Skeletal muscle cell (primary cell): ENCODE measurements around the gene FEV.

Experiments
- DNase-seq: peaks from one replicate; pipeline ENCODE4 v3.0.0-alpha.2; 2010; ENCODE audit warnings: low read depth
- H3K4me3 ChIP-seq: 2 replicates; pipeline ENCODE4 v1.5.1; 2011; ENCODE audit warnings: low read depth, mild to moderate bottlenecking, control low read depth, low read length, moderate library complexity

Gene FEV

DNA sequence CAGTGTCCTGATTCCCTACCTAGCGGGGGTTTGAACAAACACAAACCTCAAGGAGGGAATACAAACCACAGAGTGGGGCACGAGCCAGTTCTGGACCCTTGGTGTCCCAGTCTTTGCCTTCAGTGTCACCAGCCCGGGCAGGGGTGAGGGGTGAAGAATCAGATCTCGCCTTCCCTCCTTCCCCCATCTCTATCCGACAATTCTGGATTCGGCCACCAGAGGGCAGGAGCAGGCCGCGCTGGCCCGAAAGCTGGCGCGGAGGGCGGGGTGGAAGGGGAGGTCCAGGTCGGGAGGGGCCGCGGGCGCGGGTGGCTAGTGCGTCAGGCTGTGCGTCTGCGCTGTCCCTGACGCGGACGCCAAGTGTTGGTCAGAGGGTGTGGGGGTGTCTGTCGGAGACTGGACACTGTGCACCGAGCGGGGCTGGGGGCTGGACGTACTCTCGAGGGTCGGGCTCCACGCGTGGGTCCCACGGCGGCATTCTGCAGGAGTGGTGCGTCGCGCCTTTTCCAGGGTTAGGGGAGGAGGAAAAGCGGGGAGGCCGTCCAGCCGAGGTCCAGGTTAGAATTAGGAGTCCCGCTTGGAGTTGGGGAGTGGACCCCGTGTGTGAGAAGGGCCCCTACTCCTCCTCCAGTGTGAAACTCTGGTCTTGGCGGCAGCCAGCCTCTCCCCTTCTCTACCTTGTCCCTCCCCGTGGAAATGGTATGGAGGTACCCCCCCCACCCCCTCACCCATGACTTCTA lies 11.2 kb upstream of the FEV start:
- H3K4me3 ChIP-seq, result peak overlapping the region; percentile 41
- peak; percentile 41 for DNase-seq

DNA sequence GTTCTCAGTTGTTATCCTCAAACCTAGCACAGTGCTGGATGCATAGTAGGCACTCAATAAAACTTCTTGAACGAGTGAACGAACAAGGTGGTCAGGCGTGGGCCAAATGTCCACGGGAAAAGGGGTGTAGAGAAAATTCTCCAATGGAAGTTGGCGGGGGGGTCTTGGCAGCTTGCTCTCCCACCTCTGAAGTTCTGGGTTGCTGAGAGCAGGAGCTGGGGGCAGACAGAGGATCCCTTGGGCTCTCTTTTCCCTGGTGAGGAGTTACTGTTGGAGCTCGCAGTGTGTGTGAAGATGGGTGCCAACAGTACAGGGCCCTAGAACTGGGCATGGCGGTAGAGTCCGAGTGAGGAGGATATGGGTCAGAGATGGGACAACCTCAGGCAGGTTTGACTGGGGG lies 10.6 kb upstream of the FEV start:
- DNase-seq, result no peak
- H3K4me3 ChIP-seq, result no peak overlapping the region

GRCh38 chr2:218993345-218994315 lies 8.6 kb upstream of the FEV start, which contains the start of gene CRYBA2:
TSS of gene CRYBA2 (minus strand) at chr2:218993422. CDS start at chr2:218993176, 246 bp downstream.
- no peak for DNase-seq
- H3K4me3 ChIP-seq, result peak within 1 kb of the TSS; percentile 42

GRCh38 chr2:218992703-218993344 lies 7.8 kb upstream of the FEV start:
- DNase-seq, result no peak
- H3K4me3 ChIP-seq, result peak overlapping the region; percentile 42

GRCh38 chr2:218992196-218992595 lies 7.2 kb upstream of the FEV start:
- no peak for DNase-seq
- no peak overlapping the region for H3K4me3 ChIP-seq

- no peak overlapping the region for H3K4me3 ChIP-seq
- DNase-seq, result no peak
Observed at GRCh38 chr2:218991674-218992168, 6.7 kb upstream of the FEV start.

- no peak overlapping the region for H3K4me3 ChIP-seq
- no peak for DNase-seq
Observed at GRCh38 chr2:218990612-218991011, 5.6 kb upstream of the FEV start.

- DNase-seq, result no peak
- no peak overlapping the region for H3K4me3 ChIP-seq
Observed at GRCh38 chr2:218990052-218990451, 5.1 kb upstream of the FEV start.

DNA sequence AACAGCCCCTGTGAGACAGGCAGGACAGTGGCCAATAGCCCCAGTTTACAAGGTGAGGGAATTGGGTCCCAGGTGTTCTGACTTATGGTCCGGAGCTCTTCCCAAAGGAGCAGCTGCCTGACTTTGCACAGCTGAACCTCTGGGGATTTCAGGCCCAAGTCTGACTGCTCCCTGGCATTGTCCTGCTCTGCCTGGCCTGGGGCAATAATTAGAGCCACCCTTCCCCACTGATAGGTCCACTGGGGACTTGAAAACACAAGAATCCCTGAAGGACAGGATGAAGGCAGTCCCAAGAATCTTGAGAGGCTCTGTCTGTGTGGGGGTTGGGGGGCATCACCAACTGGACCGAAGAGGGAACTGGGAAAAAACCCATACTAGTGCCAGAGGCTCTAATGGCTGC lies 3.7 kb upstream of the FEV start:
- no peak for DNase-seq
- no peak overlapping the region for H3K4me3 ChIP-seq

DNA sequence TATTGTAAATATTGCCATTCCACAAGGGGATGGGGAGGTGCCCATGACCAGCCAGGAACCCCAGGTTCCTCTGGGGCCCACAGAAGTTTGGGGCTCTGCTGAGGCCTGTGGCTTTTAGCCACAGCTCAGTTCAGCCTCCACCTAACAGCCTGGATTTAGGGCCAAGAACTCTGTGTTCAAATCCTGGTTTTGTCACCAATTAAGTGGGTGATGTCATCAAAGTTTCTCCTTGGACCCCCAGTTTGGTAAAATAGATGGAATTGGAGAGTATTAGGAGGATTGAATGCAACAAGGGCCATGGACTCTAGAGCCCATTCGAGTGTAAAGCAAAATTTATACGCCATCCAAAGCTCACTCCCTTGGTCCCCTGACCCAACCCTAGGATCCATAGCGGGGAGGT lies 3.2 kb upstream of the FEV start:
- DNase-seq, result no peak
- no peak overlapping the region for H3K4me3 ChIP-seq

DNA sequence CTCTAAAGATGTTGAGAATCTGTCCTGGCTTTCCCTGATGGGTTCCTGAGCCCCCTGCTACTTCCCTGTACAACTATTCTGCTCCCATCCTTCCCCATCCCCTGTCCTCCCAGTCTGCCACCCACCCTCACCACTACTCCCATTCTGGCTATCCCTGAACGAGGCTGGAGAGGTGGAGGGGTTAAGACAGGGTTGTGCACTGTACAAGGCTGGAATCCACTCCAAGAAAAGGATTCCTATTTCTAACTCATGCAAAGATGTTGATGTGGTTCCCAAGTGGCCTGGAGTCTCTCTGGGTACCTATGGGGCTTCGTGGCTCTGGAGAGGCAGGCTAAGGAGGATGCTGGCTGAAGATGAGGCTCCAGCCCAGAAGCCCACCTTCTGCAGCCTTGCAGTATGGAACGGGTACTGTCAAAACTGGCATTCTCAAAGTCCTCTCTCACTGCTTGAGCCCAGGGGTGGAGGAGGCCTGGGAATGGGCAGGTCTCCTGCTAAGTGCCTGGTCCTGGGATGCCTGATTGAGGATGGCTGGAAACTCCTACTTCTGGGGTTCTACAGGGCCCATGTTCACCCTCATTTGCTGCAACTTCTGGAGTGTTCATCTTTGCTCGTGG lies 1.3 kb upstream of the FEV start:
- DNase-seq, result no peak
- H3K4me3 ChIP-seq, result no peak overlapping the region

DNA sequence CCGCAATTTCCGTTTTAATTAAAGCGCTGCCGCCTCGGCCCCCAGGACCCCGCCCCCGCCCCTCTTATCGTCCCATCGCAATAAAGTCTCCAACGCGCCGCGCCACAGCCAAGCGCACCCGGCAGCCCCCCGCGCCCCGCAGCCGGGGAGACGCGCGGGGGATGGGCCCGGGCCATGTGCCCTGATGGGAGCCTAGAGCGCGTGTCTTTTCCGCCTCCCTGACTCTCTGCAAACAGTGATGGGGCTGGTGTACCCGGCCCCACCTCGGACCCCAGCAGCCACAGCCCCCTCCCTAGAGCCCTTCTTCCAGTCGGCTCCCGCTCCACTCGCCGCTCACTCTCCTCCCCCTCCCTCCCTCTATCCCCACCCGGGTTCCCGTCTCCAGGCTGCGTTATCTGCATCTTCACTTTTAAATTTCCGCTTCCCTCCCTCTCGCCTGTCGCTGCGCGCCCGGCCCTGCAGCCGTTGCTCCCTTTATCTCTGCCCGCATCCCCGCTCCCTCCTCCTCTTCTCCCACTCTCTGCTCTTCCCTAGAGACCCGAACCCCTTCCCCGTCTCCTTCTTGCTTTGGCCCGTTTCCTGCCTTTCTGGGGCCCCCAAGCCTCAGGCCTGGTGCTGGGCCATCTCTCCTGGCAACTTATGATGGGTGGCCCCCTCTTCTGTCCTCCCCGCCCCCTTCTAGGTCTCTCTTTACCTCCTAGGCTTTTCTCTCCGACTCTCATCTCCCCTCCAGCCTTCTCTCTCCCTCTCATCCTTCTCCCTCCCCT lies 524 bp upstream of the FEV start:
- no peak overlapping the region for H3K4me3 ChIP-seq

GRCh38 chr2:218984239-218985020 lies 554 bp downstream of the FEV start:
- DNase-seq, result no peak
- H3K4me3 ChIP-seq, result no peak overlapping the region

More for the DNA sequence above, 524 bp upstream of the FEV start:
- no peak for DNase-seq

GRCh38 chr2:218983934-218984238 lies 1.1 kb downstream of the FEV start:
- H3K4me3 ChIP-seq, result no peak overlapping the region
- DNase-seq, result no peak

- H3K4me3 ChIP-seq, result no peak overlapping the region
- DNase-seq, result no peak
Observed at GRCh38 chr2:218983263-218983933, 1.6 kb downstream of the FEV start.

GRCh38 chr2:218982586-218983262 lies 2.3 kb downstream of the FEV start:
- DNase-seq, result no peak

More at GRCh38 chr2:218982586-218983262, 2.3 kb downstream of the FEV start:
- no peak overlapping the region for H3K4me3 ChIP-seq
